Type B pancreatic cell (in vitro differentiated cells): ENCODE data around the gene SLCO3A1. TPM values are rescaled to one million over a fixed set of nuclear protein-coding genes. Genes with fewer than 3 reads are reported as not detected.
A peak's percentile ranks its signal among the peaks of the same experiment; 100 is the strongest.

Source experiments
- DNase-seq: peaks from one replicate; pipeline ENCODE4 v3.0.0; 2021; ENCODE audit warnings: mixed read lengths; ENCODE audit not compliant: unreplicated experiment; ENCODE audit errors: extremely low spot score
- H3K27ac Mint-ChIP-seq: 2 replicates; pipeline ENCODE4 v1.8.0; 2021; ENCODE audit warnings: mild to moderate bottlenecking, mixed read lengths
- H3K27me3 Mint-ChIP-seq: 2 replicates; pipeline ENCODE4 v1.8.0; 2021; ENCODE audit warnings: mixed read lengths
- H3K36me3 Mint-ChIP-seq: 2 replicates; pipeline ENCODE4 v1.8.0; 2021; ENCODE audit warnings: mixed read lengths
- H3K4me1 Mint-ChIP-seq: one replicate; pipeline ENCODE4 v1.8.0; 2021; ENCODE audit warnings: mixed read lengths; ENCODE audit not compliant: unreplicated experiment
- H3K4me3 Mint-ChIP-seq: 2 replicates; pipeline ENCODE4 v1.8.0; 2021; ENCODE audit warnings: mild to moderate bottlenecking, mixed read lengths
- H3K9me3 Mint-ChIP-seq: 2 replicates; pipeline ENCODE4 v1.8.0; 2021; ENCODE audit warnings: mixed read lengths
- CTCF ChIP-seq: fragments of 200-600 bp; sonication (generic); conservative IDR thresholded peaks from 2 replicates; pipeline ENCODE4 v1.5.0; 2021; ENCODE audit warnings: antibody characterized with exemption, mild to moderate bottlenecking
- total RNA-seq: library from RNA; stranded (reverse); gene quantifications from 2 replicates; pipeline ENCODE4 v1.2.1, GENCODE V29; 2021; ENCODE audit warnings: low replicate concordance

SLCO3A1 gene
- total RNA-seq, 1 donor from 2014 or later = 30.9 TPM

DNA sequence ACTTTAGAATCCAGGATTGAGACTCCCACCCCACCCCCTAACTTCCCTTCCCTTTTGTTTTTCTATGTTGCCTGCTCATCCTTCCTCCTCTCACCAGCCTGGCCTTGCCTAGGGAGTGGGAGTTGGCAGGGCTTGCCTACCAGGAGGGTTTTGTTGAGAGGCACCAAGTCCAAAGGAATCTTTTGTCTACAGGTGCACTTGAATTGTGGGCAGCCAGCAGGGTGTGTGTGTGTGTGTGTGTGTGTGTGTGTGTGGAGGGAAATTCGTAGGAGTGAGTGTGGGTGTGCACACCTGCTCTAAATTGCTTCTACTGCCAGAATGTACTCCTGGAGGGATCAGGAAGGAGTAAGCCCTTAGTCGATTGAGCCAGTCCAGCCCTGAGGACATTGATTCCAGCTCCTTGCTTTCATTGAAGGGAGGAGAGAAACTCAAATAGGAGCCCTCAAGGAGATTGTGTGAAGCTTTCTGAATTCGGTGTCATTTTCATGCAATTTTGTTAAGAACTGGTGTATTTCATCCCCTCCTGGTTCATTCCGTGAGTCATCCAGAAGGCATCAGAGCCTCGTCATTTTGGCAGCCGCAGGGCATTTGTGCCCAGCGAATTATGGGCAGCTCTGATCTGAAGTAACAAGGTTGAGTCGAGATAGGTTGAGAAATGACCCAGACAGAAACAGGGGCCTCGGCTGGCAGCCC lies 112.1 kb downstream of the SLCO3A1 start:
- Mint-ChIP-seq H3K9me3 (peaks cover 3% of the 10 kb centered on the region), H3K27me3 (no peaks in the 10 kb centered on the region), H3K36me3 (peaks cover 5% of the 10 kb centered on the region), H3K4me1 (peaks cover 26% of the 10 kb centered on the region), H3K27ac (peak overlapping the region; percentile 86), H3K4me3 (peak overlapping the region; percentile 15)
- no peak for TF ChIP-seq CTCF
- DNase-seq = no peak

DNA sequence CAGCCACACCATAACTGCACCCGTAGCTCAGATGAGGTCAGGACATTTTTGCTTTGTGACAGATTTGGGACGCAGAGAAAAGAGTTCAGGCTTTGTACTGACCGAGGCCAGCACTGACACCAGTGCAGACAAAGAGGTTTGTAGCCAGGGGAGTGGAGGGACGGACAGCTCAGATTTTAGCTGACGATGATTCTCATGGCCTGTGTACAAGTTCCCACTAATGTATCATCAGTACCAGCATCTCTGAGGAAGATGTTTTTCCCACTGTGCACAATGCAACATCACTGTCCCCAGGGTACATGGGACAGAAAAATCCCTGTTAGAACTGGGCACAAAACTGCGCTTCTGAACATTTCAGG lies 112.7 kb downstream of the SLCO3A1 start:
- peaks cover 5% of the 10 kb centered on the region for H3K36me3 Mint-ChIP-seq
- no peak for TF ChIP-seq CTCF
- H3K27me3 Mint-ChIP-seq = no peaks in the 10 kb centered on the region
- peak overlapping the region; percentile 86 for H3K27ac Mint-ChIP-seq
- H3K4me1 Mint-ChIP-seq = peaks cover 26% of the 10 kb centered on the region
- no peak overlapping the region for H3K4me3 Mint-ChIP-seq
- no peak for DNase-seq
- H3K9me3 Mint-ChIP-seq = peaks cover 3% of the 10 kb centered on the region

GRCh38 chr15:91967935-91968606 lies 114.6 kb downstream of the SLCO3A1 start:
- no peak overlapping the region for H3K4me3 Mint-ChIP-seq
- peaks cover 3% of the 10 kb centered on the region for H3K9me3 Mint-ChIP-seq
- no peak overlapping the region for H3K27ac Mint-ChIP-seq
- peaks cover 20% of the 10 kb centered on the region for H3K4me1 Mint-ChIP-seq
- no peak for DNase-seq
- no peak for TF ChIP-seq CTCF
- peaks cover 5% of the 10 kb centered on the region for H3K36me3 Mint-ChIP-seq
- no peaks in the 10 kb centered on the region for H3K27me3 Mint-ChIP-seq

- DNase-seq = no peak
- peaks cover 3% of the 10 kb centered on the region for H3K9me3 Mint-ChIP-seq
- H3K27ac Mint-ChIP-seq = no peak overlapping the region
- no peaks in the 10 kb centered on the region for H3K27me3 Mint-ChIP-seq
- peaks cover 20% of the 10 kb centered on the region for H3K4me1 Mint-ChIP-seq
- no peak overlapping the region for H3K4me3 Mint-ChIP-seq
- no peak for TF ChIP-seq CTCF
- H3K36me3 Mint-ChIP-seq = peaks cover 5% of the 10 kb centered on the region
These were observed 115.1 kb downstream of the SLCO3A1 start for GRCh38 chr15:91968610-91969009.

GRCh38 chr15:91970142-91970541 lies 116.6 kb downstream of the SLCO3A1 start:
- no peak for TF ChIP-seq CTCF
- Mint-ChIP-seq H3K4me3 (no peak overlapping the region), H3K27me3 (peaks cover 3% of the 10 kb centered on the region), H3K9me3 (no peaks in the 10 kb centered on the region), H3K36me3 (no peaks in the 10 kb centered on the region), H3K27ac (no peak overlapping the region), H3K4me1 (peaks cover 16% of the 10 kb centered on the region)
- DNase-seq = no peak
